Activated gamma-delta T cell (primary cell): Measurements from ENCODE around the gene ZNF654.
"Not testable (repeated sequence)": the region's sequence is repeated elsewhere in the genome, so short reads cannot be mapped to it uniquely, and the experiment has no call there.

Source experiments
- DNase-seq: peaks from one replicate; lab custom pipeline; 2025; lab: John Stamatoyannopoulos, UW
- total RNA-seq, 2 donors: gene quantifications; one replicate each; lab custom pipeline; 2026; lab: John Stamatoyannopoulos, UW

The ZNF654 gene
- total RNA-seq: 50.9 to 56.3 reads per million in 2 donors

- peak; percentile 93 for DNase-seq
These were observed at the start of gene ZNF654, which contains the start of gene CGGBP1 for GRCh38 chr3:88058581-88059379. Gene ZNF654 (plus strand): TSS chr3:88059255. CDS start chr3:88059320, 65 bp downstream. Gene CGGBP1 (minus strand): TSS chr3:88059005. CDS start chr3:88055976, 3,029 bp downstream.

- no peak for DNase-seq
These were observed 48.2 kb upstream of the ZNF654 start for GRCh38 chr3:88010810-88011209.

GRCh38 chr3:88013592-88013991 lies 45.5 kb upstream of the ZNF654 start:
- DNase-seq: no peak

GRCh38 chr3:88015656-88016055 lies 43.4 kb upstream of the ZNF654 start:
- not testable (repeated sequence) for DNase-seq

- no peak for DNase-seq
These were observed 40.0 kb upstream of the ZNF654 start for GRCh38 chr3:88019024-88019423.

- DNase-seq: no peak
These were observed 34.0 kb upstream of the ZNF654 start for GRCh38 chr3:88025001-88025552.

GRCh38 chr3:88028876-88029275 lies 30.2 kb upstream of the ZNF654 start:
- no peak for DNase-seq

- no peak for DNase-seq
These were observed 28.8 kb upstream of the ZNF654 start for GRCh38 chr3:88030210-88030609.

- DNase-seq: no peak
These were observed 27.4 kb upstream of the ZNF654 start for GRCh38 chr3:88031642-88032077.

GRCh38 chr3:88032245-88032644 lies 26.8 kb upstream of the ZNF654 start:
- DNase-seq: no peak

- no peak for DNase-seq
These were observed 26.0 kb upstream of the ZNF654 start for GRCh38 chr3:88033079-88033478.

- no peak for DNase-seq
These were observed 25.2 kb upstream of the ZNF654 start for GRCh38 chr3:88033808-88034207.

- DNase-seq: no peak
These were observed 24.4 kb upstream of the ZNF654 start for GRCh38 chr3:88034491-88035275.

GRCh38 chr3:88036221-88036620 lies 22.8 kb upstream of the ZNF654 start:
- no peak for DNase-seq

GRCh38 chr3:88038566-88038965 lies 20.5 kb upstream of the ZNF654 start:
- no peak for DNase-seq

GRCh38 chr3:88040529-88040928 lies 18.5 kb upstream of the ZNF654 start:
- DNase-seq: no peak

GRCh38 chr3:88041005-88041404 lies 18.1 kb upstream of the ZNF654 start:
- no peak for DNase-seq

- no peak for DNase-seq
These were observed 14.6 kb upstream of the ZNF654 start for GRCh38 chr3:88044411-88044810.

GRCh38 chr3:88046766-88047165 lies 12.3 kb upstream of the ZNF654 start:
- DNase-seq: no peak

- DNase-seq: no peak
These were observed 1.3 kb upstream of the ZNF654 start for GRCh38 chr3:88057630-88058305.

GRCh38 chr3:88058306-88058580 lies 812 bp upstream of the ZNF654 start:
- no peak for DNase-seq
